Measurements from ENCODE around the gene UFSP2.

The UFSP2 gene

GRCh38 chr4:185358514-185358913 is 67.2 kb downstream of the UFSP2 start:
- in situ Hi-C loops (cut with HindIII; ENCODE audit: low sequenced_read_pairs) = no loop called here

- in situ Hi-C loops (cut with HindIII; ENCODE audit: low sequenced_read_pairs) = no loop called here
These were observed 67.9 kb downstream of the UFSP2 start for GRCh38 chr4:185357733-185358440.

- in situ Hi-C loops (cut with HindIII; ENCODE audit: low sequenced_read_pairs) = no loop called here
These were observed 68.6 kb downstream of the UFSP2 start for GRCh38 chr4:185357211-185357610.

- in situ Hi-C loops (cut with HindIII; ENCODE audit: low sequenced_read_pairs) = no loop called here
These were observed 73.0 kb downstream of the UFSP2 start for GRCh38 chr4:185352741-185353140.

- in situ Hi-C loops (cut with HindIII; ENCODE audit: low sequenced_read_pairs) = no loop called here
These were observed 73.6 kb downstream of the UFSP2 start for GRCh38 chr4:185352202-185352601.

- in situ Hi-C loops (cut with HindIII; ENCODE audit: low sequenced_read_pairs) = no loop called here
These were observed 74.1 kb downstream of the UFSP2 start for GRCh38 chr4:185351691-185352090.
